ENCODE measurements around the gene PFKL.

The PFKL gene

GRCh38 chr21:44318489-44319285 lies 18.8 kb downstream of the PFKL start:
- Histone ChIP-seq H3K27me3 (ENCODE audit: control insufficient read depth in 1 of 2, insufficient read depth in 1 of 2, low read length in 2 of 2) (no peaks in the 10 kb centered on the region), H3K9me3 (ENCODE audit: control insufficient read depth, low read length) (no peaks in the 10 kb centered on the region), H2BK5ac (ENCODE audit: low read depth, low read length, poor library complexity, severe bottlenecking) (no peak overlapping the region), H3K4me1 (ENCODE audit: control insufficient read depth, insufficient read depth, low read depth, low read length) (no peaks in the 10 kb centered on the region), H4K8ac (ENCODE audit: low read length) (no peak overlapping the region), H2AFZ (ENCODE audit: low read depth, low read length) (no peak overlapping the region), H2BK12ac (ENCODE audit: low read length in 2 of 2) (no peak overlapping the region), H3K4me3 (ENCODE audit: insufficient read depth in 1 of 2, low read depth in 1 of 2, low read length in 2 of 2) (no peak overlapping the region), H3K18ac (ENCODE audit: low read depth in 1 of 2, low read length in 2 of 2) (no peak overlapping the region), H2BK120ac (ENCODE audit: low read depth, low read length) (no peak overlapping the region), H2BK15ac (ENCODE audit: low read depth, poor library complexity, severe bottlenecking) (no peak overlapping the region), H3K27ac (ENCODE audit: low read length, poor library complexity, severe bottlenecking) (no peak overlapping the region), H3K79me1 (replicated peaks; ENCODE audit: low read length, poor library complexity, severe bottlenecking) (peaks cover 2% of the 10 kb centered on the region), H3K4ac (ENCODE audit: low read depth in 1 of 2, low read length in 2 of 2) (no peak overlapping the region), H3K23ac (ENCODE audit: low read length in 2 of 2) (no peak overlapping the region), H2AK5ac (ENCODE audit: low read length, severe bottlenecking) (no peak overlapping the region), H3K4me2 (ENCODE audit: low read length, poor library complexity, severe bottlenecking) (no peak overlapping the region), H4K91ac (ENCODE audit: low read length) (no peak overlapping the region), H3K9ac (ENCODE audit: low read length) (no peak overlapping the region), H3K14ac (ENCODE audit: low read length in 2 of 2) (no peak overlapping the region), H3K36me3 (ENCODE audit: control insufficient read depth in 1 of 2, insufficient read depth in 2 of 2, low read depth in 1 of 2, low read length in 2 of 2) (peaks cover 51 to 98% of the 10 kb centered on the region in 2 experiments)
- 97% methylated on average over 23 of the region's 25 CpGs for WGBS
- DNase-seq: no peak

DNA sequence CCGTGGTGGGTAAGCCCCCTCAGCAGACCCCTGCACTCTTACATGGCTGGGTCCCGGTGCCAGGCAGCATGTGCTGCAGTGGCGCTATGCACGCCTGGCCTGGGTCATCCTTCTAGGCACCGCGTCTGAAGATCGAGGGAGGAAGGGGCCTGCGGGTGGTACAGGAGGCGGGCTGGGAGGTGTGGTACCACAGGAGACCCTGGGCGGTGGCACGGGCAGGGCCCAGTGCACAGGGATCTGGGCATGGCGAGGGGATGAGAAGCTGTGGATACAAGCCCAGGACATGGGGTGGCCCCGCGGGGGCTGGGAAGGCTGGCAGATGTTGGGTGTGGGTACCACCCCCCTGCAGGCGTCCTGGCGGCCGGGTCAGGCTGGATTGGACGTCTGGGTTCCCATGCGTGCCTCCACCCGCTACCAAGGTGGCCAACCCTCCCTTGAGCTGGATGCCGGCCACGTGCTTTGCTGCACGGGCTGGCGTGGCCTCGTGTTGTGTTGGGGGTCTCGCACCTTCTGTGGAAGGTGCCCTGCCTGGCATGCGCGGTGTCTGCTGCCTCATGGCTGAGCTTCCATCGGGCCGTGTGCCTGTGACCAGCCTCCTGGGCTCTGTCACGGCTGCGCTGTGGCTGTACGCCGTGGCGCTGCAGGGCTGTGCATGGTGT lies 19.7 kb downstream of the PFKL start:
- Histone ChIP-seq H3K4me2 (ENCODE audit: low read length, poor library complexity, severe bottlenecking) (no peak overlapping the region), H4K8ac (ENCODE audit: low read length) (no peak overlapping the region), H3K36me3 (ENCODE audit: control insufficient read depth in 1 of 2, insufficient read depth in 2 of 2, low read depth in 1 of 2, low read length in 2 of 2) (peaks cover 55 to 98% of the 10 kb centered on the region in 2 experiments), H4K91ac (ENCODE audit: low read length) (no peak overlapping the region), H2BK120ac (ENCODE audit: low read depth, low read length) (no peak overlapping the region), H3K4ac (ENCODE audit: low read depth in 1 of 2, low read length in 2 of 2) (no peak overlapping the region), H3K4me3 (ENCODE audit: insufficient read depth in 1 of 2, low read depth in 1 of 2, low read length in 2 of 2) (no peak overlapping the region), H3K4me1 (ENCODE audit: control insufficient read depth, insufficient read depth, low read depth, low read length) (no peaks in the 10 kb centered on the region), H3K9me3 (ENCODE audit: control insufficient read depth, low read length) (no peaks in the 10 kb centered on the region), H3K27ac (ENCODE audit: low read length, poor library complexity, severe bottlenecking) (no peak overlapping the region), H3K9ac (ENCODE audit: low read length) (no peak overlapping the region), H2AK5ac (ENCODE audit: low read length, severe bottlenecking) (no peak overlapping the region), H3K27me3 (ENCODE audit: control insufficient read depth in 1 of 2, insufficient read depth in 1 of 2, low read length in 2 of 2) (no peaks in the 10 kb centered on the region), H3K23ac (ENCODE audit: low read length in 2 of 2) (no peak overlapping the region), H2AFZ (ENCODE audit: low read depth, low read length) (no peak overlapping the region), H2BK15ac (ENCODE audit: low read depth, poor library complexity, severe bottlenecking) (no peak overlapping the region), H3K18ac (ENCODE audit: low read depth in 1 of 2, low read length in 2 of 2) (no peak overlapping the region), H2BK5ac (ENCODE audit: low read depth, low read length, poor library complexity, severe bottlenecking) (no peak overlapping the region), H3K14ac (ENCODE audit: low read length in 2 of 2) (no peak overlapping the region), H3K79me1 (replicated peaks; ENCODE audit: low read length, poor library complexity, severe bottlenecking) (peaks cover 2% of the 10 kb centered on the region), H2BK12ac (ENCODE audit: low read length in 2 of 2) (no peak overlapping the region)
- DNase-seq: no peak
- 97% methylated on average over 35 of the region's 35 CpGs for WGBS

DNA sequence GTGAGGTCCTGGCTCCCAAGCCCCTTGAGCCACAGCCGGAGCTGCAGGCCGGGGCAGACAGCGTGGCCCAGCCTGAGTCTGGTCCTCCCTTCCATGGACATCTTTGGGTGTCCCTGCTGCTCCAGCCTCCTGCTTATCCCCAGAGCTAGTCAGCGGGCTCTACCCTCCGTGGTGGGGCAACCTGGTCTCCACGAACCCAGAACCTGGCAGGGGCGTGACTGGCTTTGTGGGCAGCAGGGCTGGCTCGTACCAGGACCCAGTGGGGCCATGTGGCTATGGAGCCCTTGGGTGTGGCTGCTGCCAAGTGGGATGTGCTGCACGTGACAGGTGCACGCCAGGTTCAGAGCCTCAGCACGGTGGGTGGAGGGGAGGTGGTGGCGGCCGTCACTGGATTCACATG lies 21.0 kb downstream of the PFKL start:
- WGBS: 97% methylated on average over 13 of the region's 13 CpGs
- Histone ChIP-seq H2AFZ (ENCODE audit: low read depth, low read length) (no peak overlapping the region), H3K4me2 (ENCODE audit: low read length, poor library complexity, severe bottlenecking) (no peak overlapping the region), H2BK5ac (ENCODE audit: low read depth, low read length, poor library complexity, severe bottlenecking) (no peak overlapping the region), H3K9me3 (ENCODE audit: control insufficient read depth, low read length) (no peaks in the 10 kb centered on the region), H3K79me1 (replicated peaks; ENCODE audit: low read length, poor library complexity, severe bottlenecking) (peaks cover 2% of the 10 kb centered on the region), H3K4ac (ENCODE audit: low read depth in 1 of 2, low read length in 2 of 2) (no peak overlapping the region), H3K4me3 (ENCODE audit: insufficient read depth in 1 of 2, low read depth in 1 of 2, low read length in 2 of 2) (no peak overlapping the region), H3K4me1 (ENCODE audit: control insufficient read depth, insufficient read depth, low read depth, low read length) (no peaks in the 10 kb centered on the region), H3K27ac (ENCODE audit: low read length, poor library complexity, severe bottlenecking) (no peak overlapping the region), H2AK5ac (ENCODE audit: low read length, severe bottlenecking) (no peak overlapping the region), H3K18ac (ENCODE audit: low read depth in 1 of 2, low read length in 2 of 2) (no peak overlapping the region), H3K14ac (ENCODE audit: low read length in 2 of 2) (no peak overlapping the region), H4K8ac (ENCODE audit: low read length) (no peak overlapping the region), H2BK12ac (ENCODE audit: low read length in 2 of 2) (no peak overlapping the region), H4K91ac (ENCODE audit: low read length) (no peak overlapping the region), H3K23ac (ENCODE audit: low read length in 2 of 2) (no peak overlapping the region), H3K9ac (ENCODE audit: low read length) (no peak overlapping the region), H2BK15ac (ENCODE audit: low read depth, poor library complexity, severe bottlenecking) (no peak overlapping the region), H3K27me3 (ENCODE audit: control insufficient read depth in 1 of 2, insufficient read depth in 1 of 2, low read length in 2 of 2) (no peaks in the 10 kb centered on the region), H2BK120ac (ENCODE audit: low read depth, low read length) (no peak overlapping the region), H3K36me3 (ENCODE audit: control insufficient read depth in 1 of 2, insufficient read depth in 2 of 2, low read depth in 1 of 2, low read length in 2 of 2) (peaks cover 66 to 98% of the 10 kb centered on the region in 2 experiments)
- no peak for DNase-seq

DNA sequence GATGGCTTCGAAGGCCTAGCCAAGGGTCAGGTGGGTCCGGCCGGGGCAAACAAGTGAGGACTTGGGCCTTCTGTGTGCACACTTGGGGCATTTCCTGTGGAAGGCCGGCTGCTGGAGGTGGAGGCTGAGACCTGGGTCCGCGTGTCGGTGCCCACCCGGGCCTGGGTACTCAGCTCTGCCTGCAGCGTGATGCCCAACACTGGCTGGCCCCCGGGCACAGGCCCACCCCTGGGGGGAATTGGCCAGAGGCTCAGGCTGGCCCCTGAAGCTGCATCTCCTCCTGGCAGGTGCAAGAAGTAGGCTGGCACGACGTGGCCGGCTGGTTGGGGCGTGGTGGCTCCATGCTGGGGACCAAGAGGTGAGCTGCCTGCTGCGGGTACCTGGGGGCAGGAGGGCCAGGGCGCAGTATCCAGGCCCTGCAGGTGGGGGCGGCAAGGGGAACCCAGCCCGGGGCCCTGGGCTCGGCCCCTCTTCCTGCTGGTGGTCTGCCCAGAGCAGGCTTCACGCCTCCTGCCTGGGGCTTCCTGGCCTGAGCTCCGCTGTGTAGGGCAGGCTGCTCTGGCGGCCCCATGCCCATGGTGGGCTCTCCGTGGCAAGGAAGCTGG lies 22.1 kb downstream of the PFKL start:
- H2AFZ ChIP-seq (ENCODE audit: low read depth, low read length): no peak overlapping the region
- no peak overlapping the region for H3K18ac ChIP-seq (ENCODE audit: low read depth in 1 of 2, low read length in 2 of 2)
- H3K4me2 ChIP-seq (ENCODE audit: low read length, poor library complexity, severe bottlenecking): no peak overlapping the region

More for the DNA sequence above, 22.1 kb downstream of the PFKL start:
- Histone ChIP-seq H3K4me3 (ENCODE audit: insufficient read depth in 1 of 2, low read depth in 1 of 2, low read length in 2 of 2) (no peak overlapping the region), H4K91ac (ENCODE audit: low read length) (no peak overlapping the region), H3K9me3 (ENCODE audit: control insufficient read depth, low read length) (no peaks in the 10 kb centered on the region), H2BK120ac (ENCODE audit: low read depth, low read length) (no peak overlapping the region), H3K23ac (ENCODE audit: low read length in 2 of 2) (no peak overlapping the region), H3K79me1 (replicated peaks; ENCODE audit: low read length, poor library complexity, severe bottlenecking) (peaks cover 2% of the 10 kb centered on the region), H3K14ac (ENCODE audit: low read length in 2 of 2) (no peak overlapping the region), H3K9ac (ENCODE audit: low read length) (no peak overlapping the region), H3K4me1 (ENCODE audit: control insufficient read depth, insufficient read depth, low read depth, low read length) (no peaks in the 10 kb centered on the region), H4K8ac (ENCODE audit: low read length) (no peak overlapping the region), H3K27ac (ENCODE audit: low read length, poor library complexity, severe bottlenecking) (no peak overlapping the region), H2BK12ac (ENCODE audit: low read length in 2 of 2) (no peak overlapping the region), H3K27me3 (ENCODE audit: control insufficient read depth in 1 of 2, insufficient read depth in 1 of 2, low read length in 2 of 2) (no peaks in the 10 kb centered on the region), H2AK5ac (ENCODE audit: low read length, severe bottlenecking) (no peak overlapping the region), H2BK5ac (ENCODE audit: low read depth, low read length, poor library complexity, severe bottlenecking) (no peak overlapping the region), H2BK15ac (ENCODE audit: low read depth, poor library complexity, severe bottlenecking) (no peak overlapping the region), H3K4ac (ENCODE audit: low read depth in 1 of 2, low read length in 2 of 2) (no peak overlapping the region), H3K36me3 (ENCODE audit: control insufficient read depth in 1 of 2, insufficient read depth in 2 of 2, low read depth in 1 of 2, low read length in 2 of 2) (peaks cover 63 to 98% of the 10 kb centered on the region in 2 experiments)
- DNase-seq: no peak
- WGBS: 98% methylated on average over 23 of the region's 23 CpGs

Data from mesenchymal stem cell (in vitro differentiated cells and primary cell).